Type B pancreatic cell (in vitro differentiated cells): Measurements from ENCODE around the gene MPEG1. TPM values are rescaled to one million over a fixed set of nuclear protein-coding genes. Genes with fewer than 3 reads are reported as not detected.

Experiments
- DNase-seq: peaks from one replicate; pipeline ENCODE4 v3.0.0; 2021; ENCODE audit warnings: mixed read lengths; ENCODE audit not compliant: unreplicated experiment; ENCODE audit errors: extremely low spot score
- H3K27ac Mint-ChIP-seq: 2 replicates; pipeline ENCODE4 v1.8.0; 2021; ENCODE audit warnings: mild to moderate bottlenecking, mixed read lengths
- H3K27me3 Mint-ChIP-seq: 2 replicates; pipeline ENCODE4 v1.8.0; 2021; ENCODE audit warnings: mixed read lengths
- H3K36me3 Mint-ChIP-seq: 2 replicates; pipeline ENCODE4 v1.8.0; 2021; ENCODE audit warnings: mixed read lengths
- H3K4me1 Mint-ChIP-seq: one replicate; pipeline ENCODE4 v1.8.0; 2021; ENCODE audit warnings: mixed read lengths; ENCODE audit not compliant: unreplicated experiment
- H3K4me3 Mint-ChIP-seq: 2 replicates; pipeline ENCODE4 v1.8.0; 2021; ENCODE audit warnings: mild to moderate bottlenecking, mixed read lengths
- H3K9me3 Mint-ChIP-seq: 2 replicates; pipeline ENCODE4 v1.8.0; 2021; ENCODE audit warnings: mixed read lengths
- total RNA-seq: library from RNA; stranded (reverse); gene quantifications from 2 replicates; pipeline ENCODE4 v1.2.1, GENCODE V29; 2021; ENCODE audit warnings: low replicate concordance
- TF ChIP-seq, protein P1 (sequence below): fragments of 200-600 bp; sonication (generic); conservative IDR thresholded peaks from 2 replicates; pipeline ENCODE4 v1.5.0; 2021; ENCODE audit warnings: antibody characterized with exemption, mild to moderate bottlenecking

Gene MPEG1
- total RNA-seq, 1 donor from 2014 or later, result not detected

- peaks cover 8% of the 10 kb centered on the region for H3K27me3 Mint-ChIP-seq
- TF ChIP-seq, protein P1, sequence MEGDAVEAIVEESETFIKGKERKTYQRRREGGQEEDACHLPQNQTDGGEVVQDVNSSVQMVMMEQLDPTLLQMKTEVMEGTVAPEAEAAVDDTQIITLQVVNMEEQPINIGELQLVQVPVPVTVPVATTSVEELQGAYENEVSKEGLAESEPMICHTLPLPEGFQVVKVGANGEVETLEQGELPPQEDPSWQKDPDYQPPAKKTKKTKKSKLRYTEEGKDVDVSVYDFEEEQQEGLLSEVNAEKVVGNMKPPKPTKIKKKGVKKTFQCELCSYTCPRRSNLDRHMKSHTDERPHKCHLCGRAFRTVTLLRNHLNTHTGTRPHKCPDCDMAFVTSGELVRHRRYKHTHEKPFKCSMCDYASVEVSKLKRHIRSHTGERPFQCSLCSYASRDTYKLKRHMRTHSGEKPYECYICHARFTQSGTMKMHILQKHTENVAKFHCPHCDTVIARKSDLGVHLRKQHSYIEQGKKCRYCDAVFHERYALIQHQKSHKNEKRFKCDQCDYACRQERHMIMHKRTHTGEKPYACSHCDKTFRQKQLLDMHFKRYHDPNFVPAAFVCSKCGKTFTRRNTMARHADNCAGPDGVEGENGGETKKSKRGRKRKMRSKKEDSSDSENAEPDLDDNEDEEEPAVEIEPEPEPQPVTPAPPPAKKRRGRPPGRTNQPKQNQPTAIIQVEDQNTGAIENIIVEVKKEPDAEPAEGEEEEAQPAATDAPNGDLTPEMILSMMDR, result no peak
- H3K4me1 Mint-ChIP-seq, result no peaks in the 10 kb centered on the region
- no peak overlapping the region for H3K27ac Mint-ChIP-seq
- no peak overlapping the region for H3K4me3 Mint-ChIP-seq
- DNase-seq, result no peak
- H3K9me3 Mint-ChIP-seq, result no peaks in the 10 kb centered on the region
- no peaks in the 10 kb centered on the region for H3K36me3 Mint-ChIP-seq
Measured at GRCh38 chr11:59223177-59223576, 10.4 kb upstream of the MPEG1 start.

GRCh38 chr11:59222464-59223060 lies 9.8 kb upstream of the MPEG1 start:
- no peak for DNase-seq
- Mint-ChIP-seq H3K27ac (no peak overlapping the region), H3K27me3 (peaks cover 8% of the 10 kb centered on the region), H3K9me3 (no peaks in the 10 kb centered on the region), H3K4me3 (no peak overlapping the region), H3K36me3 (no peaks in the 10 kb centered on the region), H3K4me1 (no peaks in the 10 kb centered on the region)
- TF ChIP-seq, protein P1, result no peak

GRCh38 chr11:59221441-59221840 lies 8.7 kb upstream of the MPEG1 start:
- peaks cover 8% of the 10 kb centered on the region for H3K27me3 Mint-ChIP-seq
- peaks cover 4% of the 10 kb centered on the region for H3K4me1 Mint-ChIP-seq
- H3K4me3 Mint-ChIP-seq, result no peak overlapping the region
- no peak overlapping the region for H3K27ac Mint-ChIP-seq
- TF ChIP-seq, protein P1, result no peak
- H3K9me3 Mint-ChIP-seq, result no peaks in the 10 kb centered on the region
- no peak for DNase-seq
- H3K36me3 Mint-ChIP-seq, result no peaks in the 10 kb centered on the region

- TF ChIP-seq, protein P1, result no peak
- H3K4me3 Mint-ChIP-seq, result no peak overlapping the region
- H3K27ac Mint-ChIP-seq, result no peak overlapping the region
- peaks cover 5% of the 10 kb centered on the region for H3K27me3 Mint-ChIP-seq
- peaks cover 4% of the 10 kb centered on the region for H3K4me1 Mint-ChIP-seq
- DNase-seq, result no peak
- no peaks in the 10 kb centered on the region for H3K36me3 Mint-ChIP-seq
- no peaks in the 10 kb centered on the region for H3K9me3 Mint-ChIP-seq
Measured at GRCh38 chr11:59219836-59220235, 7.1 kb upstream of the MPEG1 start.

GRCh38 chr11:59218893-59219292 lies 6.2 kb upstream of the MPEG1 start:
- TF ChIP-seq, protein P1, result no peak
- Mint-ChIP-seq H3K9me3 (no peaks in the 10 kb centered on the region), H3K4me1 (peaks cover 4% of the 10 kb centered on the region), H3K27me3 (peaks cover 3% of the 10 kb centered on the region), H3K36me3 (no peaks in the 10 kb centered on the region), H3K4me3 (no peak overlapping the region), H3K27ac (no peak overlapping the region)
- DNase-seq, result no peak

DNA sequence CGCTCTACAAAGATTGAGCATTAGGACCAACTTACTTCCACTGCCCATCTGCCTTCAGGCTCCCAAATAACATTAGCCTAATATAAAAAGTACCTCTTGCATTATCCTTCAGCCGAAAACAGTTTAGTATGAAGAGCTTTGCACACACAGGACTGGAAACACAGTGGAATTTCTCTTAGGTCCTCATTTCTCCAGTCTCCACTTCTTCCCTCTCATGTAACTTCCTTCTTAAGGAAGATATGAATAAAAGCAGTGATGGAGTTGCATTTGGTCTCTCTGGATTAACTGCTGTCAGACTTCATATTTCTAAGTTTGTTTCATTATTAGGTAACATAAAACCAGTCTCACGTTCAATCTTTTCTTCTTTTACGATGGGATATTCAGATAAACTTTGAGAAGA lies 5.6 kb upstream of the MPEG1 start:
- Mint-ChIP-seq H3K4me1 (peaks cover 4% of the 10 kb centered on the region), H3K27me3 (peaks cover 3% of the 10 kb centered on the region), H3K4me3 (no peak overlapping the region), H3K36me3 (no peaks in the 10 kb centered on the region), H3K9me3 (no peaks in the 10 kb centered on the region), H3K27ac (no peak overlapping the region)
- DNase-seq, result no peak
- TF ChIP-seq, protein P1, result no peak
